Ishikawa (cell line): Measurements from ENCODE around the gene FMNL1.

Experiments
- CEBPB ChIP-seq: IDR thresholded peaks from 2 replicates; pipeline ENCODE4 v1.6.1; 2012
- CREB1 ChIP-seq: IDR thresholded peaks from 2 replicates; pipeline ENCODE4 v1.6.1; 2012; ENCODE audit warnings: low read depth
- EGR1 ChIP-seq: IDR thresholded peaks from 2 replicates; pipeline ENCODE4 v1.6.1; 2012
- EP300 ChIP-seq: IDR thresholded peaks from 2 replicates; pipeline ENCODE4 v1.6.1; 2012; ENCODE audit warnings: borderline replicate concordance
- FOXM1 ChIP-seq: IDR thresholded peaks from 2 replicates; pipeline ENCODE4 v1.6.1; 2012; ENCODE audit warnings: low read depth, borderline replicate concordance
- MAX ChIP-seq: IDR thresholded peaks from 2 replicates; pipeline ENCODE4 v1.6.1; 2012
- RAD21 ChIP-seq: IDR thresholded peaks from 2 replicates; pipeline ENCODE4 v1.6.1; 2012; ENCODE audit warnings: low read depth
- REST ChIP-seq: IDR thresholded peaks from 2 replicates; pipeline ENCODE4 v1.6.1; 2012; ENCODE audit warnings: low read depth, mild to moderate bottlenecking
- TAF1 ChIP-seq: IDR thresholded peaks from 2 replicates; pipeline ENCODE4 v1.6.1; 2012; ENCODE audit warnings: low read depth, mild to moderate bottlenecking
- TCF12 ChIP-seq: IDR thresholded peaks from 2 replicates; pipeline ENCODE4 v1.6.1; 2012; ENCODE audit warnings: low read depth
- TEAD4 ChIP-seq: IDR thresholded peaks from 2 replicates; pipeline ENCODE4 v1.6.1; 2012
- YY1 ChIP-seq: IDR thresholded peaks from 2 replicates; pipeline ENCODE4 v1.6.1; 2012; ENCODE audit warnings: low read depth
- ZBTB7A ChIP-seq: IDR thresholded peaks from 2 replicates; pipeline ENCODE4 v1.6.1; 2012; ENCODE audit warnings: low read depth

GRCh38 chr17:45253879-45254278, 32.2 kb downstream of the FMNL1 start:
- TF ChIP-seq EGR1 = no peak
- no peak for TF ChIP-seq RAD21
- no peak for TF ChIP-seq TCF12
- TF ChIP-seq EP300 = no peak
- no peak for TF ChIP-seq CEBPB
- TF ChIP-seq ZBTB7A = no peak
- TF ChIP-seq TEAD4 = no peak
- TF ChIP-seq YY1 = no peak
- TF ChIP-seq TAF1 = no peak
- no peak for TF ChIP-seq MAX
- no peak for TF ChIP-seq FOXM1
- TF ChIP-seq REST = no peak
- TF ChIP-seq CREB1 = no peak
